DOHH2 (cell line): ENCODE data around the gene MARK3.

Experiments
- EZH2phosphoT487 ChIP-seq: fragments of 200-600 bp; sonication (generic); IDR thresholded peaks from 2 replicates; pipeline ENCODE4 v1.6.1; 2017; ENCODE audit warnings: borderline replicate concordance, mild to moderate bottlenecking, antibody characterized with exemption, low read length, moderate library complexity, mixed read lengths
- TF ChIP-seq, protein P1 (sequence below): fragments of 200-600 bp; sonication (generic); IDR thresholded peaks from one replicate; pipeline ENCODE4 v1.5.1; 2014; ENCODE audit warnings: antibody characterized with exemption, mild to moderate bottlenecking, low read depth, low read length; ENCODE audit not compliant: poor library complexity, severe bottlenecking

- no peak for TF ChIP-seq EZH2phosphoT487
- TF ChIP-seq, protein P1, sequence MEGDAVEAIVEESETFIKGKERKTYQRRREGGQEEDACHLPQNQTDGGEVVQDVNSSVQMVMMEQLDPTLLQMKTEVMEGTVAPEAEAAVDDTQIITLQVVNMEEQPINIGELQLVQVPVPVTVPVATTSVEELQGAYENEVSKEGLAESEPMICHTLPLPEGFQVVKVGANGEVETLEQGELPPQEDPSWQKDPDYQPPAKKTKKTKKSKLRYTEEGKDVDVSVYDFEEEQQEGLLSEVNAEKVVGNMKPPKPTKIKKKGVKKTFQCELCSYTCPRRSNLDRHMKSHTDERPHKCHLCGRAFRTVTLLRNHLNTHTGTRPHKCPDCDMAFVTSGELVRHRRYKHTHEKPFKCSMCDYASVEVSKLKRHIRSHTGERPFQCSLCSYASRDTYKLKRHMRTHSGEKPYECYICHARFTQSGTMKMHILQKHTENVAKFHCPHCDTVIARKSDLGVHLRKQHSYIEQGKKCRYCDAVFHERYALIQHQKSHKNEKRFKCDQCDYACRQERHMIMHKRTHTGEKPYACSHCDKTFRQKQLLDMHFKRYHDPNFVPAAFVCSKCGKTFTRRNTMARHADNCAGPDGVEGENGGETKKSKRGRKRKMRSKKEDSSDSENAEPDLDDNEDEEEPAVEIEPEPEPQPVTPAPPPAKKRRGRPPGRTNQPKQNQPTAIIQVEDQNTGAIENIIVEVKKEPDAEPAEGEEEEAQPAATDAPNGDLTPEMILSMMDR, result no peak
Observed at GRCh38 chr14:103520269-103520656, 135.0 kb downstream of the MARK3 start.
